ENCODE results near the gene F8.

DNA sequence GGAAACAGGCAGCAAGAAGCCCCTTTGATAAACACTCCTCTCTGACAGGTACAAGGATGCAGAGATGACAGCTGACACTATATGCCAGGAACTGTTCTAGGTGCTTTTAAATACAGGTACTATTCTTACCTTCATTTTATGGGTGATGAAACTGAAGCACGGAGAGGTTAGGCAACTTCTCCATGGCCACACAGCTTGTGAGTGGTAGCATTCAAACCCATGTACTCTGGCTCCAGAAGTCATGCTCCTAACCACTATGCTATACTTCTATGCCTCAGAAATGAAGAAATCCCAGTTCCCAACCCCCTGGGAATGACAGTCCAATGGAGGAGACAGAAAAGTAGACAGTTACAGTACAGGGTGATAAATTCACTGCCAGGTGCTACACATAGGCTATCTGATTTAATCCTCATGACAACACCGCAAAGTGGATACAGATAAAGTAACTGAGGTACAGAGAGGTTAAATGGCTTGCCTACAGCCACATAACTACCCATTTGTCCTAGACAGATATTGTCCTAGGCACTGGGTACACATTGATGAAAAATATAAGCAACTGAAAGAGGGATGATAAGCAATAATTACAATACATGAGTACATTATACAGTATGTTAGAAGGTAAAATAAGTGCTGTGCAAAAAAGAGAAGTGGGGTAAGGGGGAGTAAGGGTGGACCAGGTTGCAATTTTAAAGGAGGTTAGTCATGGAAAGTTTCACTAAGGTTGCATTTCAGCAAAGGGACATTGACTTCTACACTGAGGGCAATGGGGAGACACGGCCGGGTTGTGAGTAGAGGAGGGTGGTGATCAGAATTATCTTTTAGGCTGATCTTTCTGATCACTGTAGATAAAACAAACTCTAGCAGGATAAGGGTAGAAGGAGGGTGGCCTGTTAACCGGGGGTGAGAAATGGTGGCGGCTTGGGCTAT is 1.6 kb upstream of the F8 start:
- no peak for TF ChIP-seq POLR2A (IDR thresholded peaks at IDR 0.05)
- TF ChIP-seq, protein P1, sequence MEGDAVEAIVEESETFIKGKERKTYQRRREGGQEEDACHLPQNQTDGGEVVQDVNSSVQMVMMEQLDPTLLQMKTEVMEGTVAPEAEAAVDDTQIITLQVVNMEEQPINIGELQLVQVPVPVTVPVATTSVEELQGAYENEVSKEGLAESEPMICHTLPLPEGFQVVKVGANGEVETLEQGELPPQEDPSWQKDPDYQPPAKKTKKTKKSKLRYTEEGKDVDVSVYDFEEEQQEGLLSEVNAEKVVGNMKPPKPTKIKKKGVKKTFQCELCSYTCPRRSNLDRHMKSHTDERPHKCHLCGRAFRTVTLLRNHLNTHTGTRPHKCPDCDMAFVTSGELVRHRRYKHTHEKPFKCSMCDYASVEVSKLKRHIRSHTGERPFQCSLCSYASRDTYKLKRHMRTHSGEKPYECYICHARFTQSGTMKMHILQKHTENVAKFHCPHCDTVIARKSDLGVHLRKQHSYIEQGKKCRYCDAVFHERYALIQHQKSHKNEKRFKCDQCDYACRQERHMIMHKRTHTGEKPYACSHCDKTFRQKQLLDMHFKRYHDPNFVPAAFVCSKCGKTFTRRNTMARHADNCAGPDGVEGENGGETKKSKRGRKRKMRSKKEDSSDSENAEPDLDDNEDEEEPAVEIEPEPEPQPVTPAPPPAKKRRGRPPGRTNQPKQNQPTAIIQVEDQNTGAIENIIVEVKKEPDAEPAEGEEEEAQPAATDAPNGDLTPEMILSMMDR (IDR thresholded peaks at IDR 0.05), result no peak
